ENCODE results near the gene LAMC1.

GRCh38 chr1:183195142-183195574, 171.9 kb downstream of the LAMC1 start:
- TF ChIP-seq CTCF (IDR thresholded peaks at IDR 0.05) (no peak), EZH2 (IDR thresholded peaks at IDR 0.05; ENCODE audit: borderline replicate concordance, insufficient read depth, low read depth, low read length, poor library complexity, severe bottlenecking) (no peak)

All from B cell (primary cell).